Measurements from ENCODE around the gene NECTIN2.
A peak's percentile ranks its signal among the peaks of the same experiment; 100 is the strongest.
"Not testable (repeated sequence)": the region's sequence is repeated elsewhere in the genome, so short reads cannot be mapped to it uniquely, and the experiment has no call there.

Gene NECTIN2

DNA sequence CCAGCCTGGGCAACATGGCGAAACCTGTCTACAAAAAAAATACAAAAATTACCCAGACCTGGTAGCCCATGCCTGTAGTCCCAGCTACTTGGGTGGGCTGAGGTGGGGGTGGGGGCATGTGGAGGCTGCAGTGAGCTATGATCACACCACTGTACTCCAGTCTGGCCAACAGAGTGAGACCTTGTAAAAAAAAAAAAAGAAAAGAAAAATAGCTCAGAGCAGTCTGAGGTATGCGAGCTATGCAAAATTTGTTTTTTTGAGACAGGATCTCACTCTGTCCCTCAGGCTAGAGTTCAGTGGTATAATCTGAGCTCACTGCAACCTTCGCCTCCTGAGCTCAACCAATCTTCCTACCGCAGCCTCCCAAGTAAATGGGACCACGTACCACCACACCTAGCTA, 37.8 kb downstream of the NECTIN2 start:
- TF ChIP-seq, protein P1, sequence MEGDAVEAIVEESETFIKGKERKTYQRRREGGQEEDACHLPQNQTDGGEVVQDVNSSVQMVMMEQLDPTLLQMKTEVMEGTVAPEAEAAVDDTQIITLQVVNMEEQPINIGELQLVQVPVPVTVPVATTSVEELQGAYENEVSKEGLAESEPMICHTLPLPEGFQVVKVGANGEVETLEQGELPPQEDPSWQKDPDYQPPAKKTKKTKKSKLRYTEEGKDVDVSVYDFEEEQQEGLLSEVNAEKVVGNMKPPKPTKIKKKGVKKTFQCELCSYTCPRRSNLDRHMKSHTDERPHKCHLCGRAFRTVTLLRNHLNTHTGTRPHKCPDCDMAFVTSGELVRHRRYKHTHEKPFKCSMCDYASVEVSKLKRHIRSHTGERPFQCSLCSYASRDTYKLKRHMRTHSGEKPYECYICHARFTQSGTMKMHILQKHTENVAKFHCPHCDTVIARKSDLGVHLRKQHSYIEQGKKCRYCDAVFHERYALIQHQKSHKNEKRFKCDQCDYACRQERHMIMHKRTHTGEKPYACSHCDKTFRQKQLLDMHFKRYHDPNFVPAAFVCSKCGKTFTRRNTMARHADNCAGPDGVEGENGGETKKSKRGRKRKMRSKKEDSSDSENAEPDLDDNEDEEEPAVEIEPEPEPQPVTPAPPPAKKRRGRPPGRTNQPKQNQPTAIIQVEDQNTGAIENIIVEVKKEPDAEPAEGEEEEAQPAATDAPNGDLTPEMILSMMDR (IDR thresholded peaks at IDR 0.05; ENCODE audit: low read depth, low read length): no peak
- H3K27ac ChIP-seq: no peak overlapping the region
- no peaks in the 10 kb centered on the region for H3K27me3 ChIP-seq (ENCODE audit: insufficient read depth, low read depth, severe bottlenecking)
- DNase-seq: no peak
- H3K36me3 ChIP-seq: peaks cover 40% of the 10 kb centered on the region
- H3K9me3 ChIP-seq (ENCODE audit: severe bottlenecking): no peaks in the 10 kb centered on the region
- H3K4me3 ChIP-seq (ENCODE audit: low read depth, low read length): no peak overlapping the region

DNA sequence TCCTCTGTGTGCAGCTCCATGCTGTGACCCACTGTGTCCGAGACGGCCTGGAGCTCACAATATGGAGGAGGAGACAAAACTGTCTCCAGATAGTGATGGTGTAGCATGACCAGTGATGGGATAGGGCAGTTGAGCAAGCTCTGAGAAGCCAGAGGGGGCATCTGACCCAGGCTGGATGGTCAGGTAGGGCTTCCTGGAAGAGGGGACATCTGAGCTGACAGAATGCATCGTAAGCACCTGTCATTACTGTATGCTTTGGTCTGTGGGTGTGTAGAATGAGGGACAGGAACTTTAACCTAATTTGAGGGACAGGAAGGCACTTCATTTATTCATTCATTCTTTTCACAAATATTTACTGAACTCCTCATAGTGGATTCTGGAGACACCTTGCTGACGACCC, 38.5 kb downstream of the NECTIN2 start:
- Histone ChIP-seq H3K27ac (no peak overlapping the region), H3K36me3 (peaks cover 38% of the 10 kb centered on the region), H3K9me3 (ENCODE audit: severe bottlenecking) (no peaks in the 10 kb centered on the region), H3K27me3 (ENCODE audit: insufficient read depth, low read depth, severe bottlenecking) (no peaks in the 10 kb centered on the region), H3K4me3 (ENCODE audit: low read depth, low read length) (no peak overlapping the region)
- TF ChIP-seq, protein P1 (IDR thresholded peaks at IDR 0.05; ENCODE audit: low read depth, low read length): no peak
- DNase-seq: no peak

DNA sequence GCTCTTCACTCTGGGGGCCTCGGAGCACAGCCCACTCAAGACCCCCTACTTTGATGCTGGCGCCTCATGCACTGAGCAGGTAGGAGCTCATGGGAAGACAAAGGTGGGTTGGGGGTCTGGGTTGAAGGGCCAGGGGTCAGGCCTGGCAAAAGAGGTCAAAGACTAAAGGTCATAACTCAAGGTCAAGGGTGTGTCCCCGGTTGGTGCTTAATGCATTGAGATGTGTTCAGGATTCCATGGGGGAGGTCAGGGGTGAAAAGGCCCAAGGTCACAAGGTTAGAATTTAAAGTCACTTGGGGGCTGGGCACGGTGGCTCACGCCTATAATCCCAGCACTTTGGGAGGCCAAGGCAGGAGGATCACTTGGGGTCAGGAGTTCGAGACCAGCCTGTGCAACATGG, 40.0 kb downstream of the NECTIN2 start:
- H3K27me3 ChIP-seq (ENCODE audit: insufficient read depth, low read depth, severe bottlenecking): no peaks in the 10 kb centered on the region
- H3K4me3 ChIP-seq (ENCODE audit: low read depth, low read length): no peak overlapping the region
- TF ChIP-seq, protein P1 (IDR thresholded peaks at IDR 0.05; ENCODE audit: low read depth, low read length): no peak
- no peak for DNase-seq
- no peak overlapping the region for H3K27ac ChIP-seq
- H3K36me3 ChIP-seq: peaks cover 35% of the 10 kb centered on the region
- no peaks in the 10 kb centered on the region for H3K9me3 ChIP-seq (ENCODE audit: severe bottlenecking)

DNA sequence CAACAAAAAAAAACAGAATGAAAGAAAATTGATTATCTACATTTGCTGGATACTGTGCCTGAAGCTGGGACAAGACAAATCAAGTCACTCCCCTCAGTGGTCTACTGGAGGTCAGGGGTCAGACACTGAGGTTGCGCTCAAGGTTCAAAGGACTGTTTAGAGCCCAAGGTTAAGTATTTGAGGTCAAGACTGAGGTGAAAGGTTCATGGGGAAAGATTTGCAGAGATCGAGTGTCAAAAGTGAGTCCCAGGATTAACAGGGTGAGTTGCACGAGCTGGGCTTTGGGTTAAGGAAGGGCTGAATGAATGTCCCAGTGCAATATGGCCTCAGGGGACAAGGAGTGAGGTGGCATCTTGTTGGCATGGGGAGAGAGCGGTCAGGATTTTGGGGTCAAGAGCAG, 41.6 kb downstream of the NECTIN2 start:
- DNase-seq: no peak
- TF ChIP-seq, protein P1 (IDR thresholded peaks at IDR 0.05; ENCODE audit: low read depth, low read length): no peak
- Histone ChIP-seq H3K9me3 (ENCODE audit: severe bottlenecking) (no peaks in the 10 kb centered on the region), H3K36me3 (peaks cover 41% of the 10 kb centered on the region), H3K4me3 (ENCODE audit: low read depth, low read length) (no peak overlapping the region), H3K27ac (no peak overlapping the region), H3K27me3 (ENCODE audit: insufficient read depth, low read depth, severe bottlenecking) (no peaks in the 10 kb centered on the region)

DNA sequence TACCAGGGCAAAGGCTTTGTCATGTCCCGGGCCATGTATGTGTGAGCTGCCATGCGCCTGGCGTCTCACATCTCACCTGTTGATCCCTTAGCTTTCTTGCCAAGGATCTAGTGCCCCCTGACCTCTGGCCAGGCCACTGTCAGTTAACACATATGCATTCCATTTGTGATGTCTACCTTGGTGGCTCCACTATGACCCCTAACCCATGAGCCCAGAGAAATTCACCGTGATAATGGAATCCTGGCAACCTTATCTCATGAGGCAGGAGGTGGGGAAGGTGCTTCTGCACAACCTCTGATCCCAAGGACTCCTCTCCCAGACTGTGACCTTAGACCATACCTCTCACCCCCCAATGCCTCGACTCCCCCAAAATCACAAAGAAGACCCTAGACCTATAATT, 42.2 kb downstream of the NECTIN2 start:
- not testable (repeated sequence) for H3K27me3 ChIP-seq (ENCODE audit: insufficient read depth, low read depth, severe bottlenecking); H3K9me3 ChIP-seq (ENCODE audit: severe bottlenecking); H3K27ac ChIP-seq; H3K4me3 ChIP-seq (ENCODE audit: low read depth, low read length); DNase-seq
- peaks cover 44% of the 10 kb centered on the region for H3K36me3 ChIP-seq

DNA sequence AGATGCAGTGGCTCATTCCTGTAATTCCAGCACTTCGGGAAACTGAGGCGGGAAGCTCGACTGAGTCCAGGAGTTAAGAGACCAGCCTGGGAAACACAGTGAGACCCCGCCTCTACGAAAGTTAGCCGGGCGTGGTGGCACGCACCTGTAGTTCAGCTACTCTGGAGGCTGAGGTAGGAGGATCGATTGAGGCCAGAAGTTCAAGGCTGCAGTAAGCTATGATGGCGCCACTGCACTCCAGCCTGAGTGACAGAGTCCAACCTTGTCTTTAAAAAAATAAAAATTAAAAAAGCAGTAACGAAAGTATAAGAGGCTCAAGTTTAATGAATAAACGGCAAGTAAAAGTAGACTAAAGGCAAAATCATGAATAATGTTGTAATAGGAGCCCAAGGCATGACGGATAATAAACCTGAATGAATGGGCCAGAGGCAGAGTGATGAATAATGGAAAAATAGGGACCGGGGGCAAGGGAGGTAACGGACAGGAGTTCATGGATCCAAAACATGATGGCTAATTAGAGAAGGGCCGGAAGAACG, 43.8 kb downstream of the NECTIN2 start:
- Histone ChIP-seq H3K27ac (peak overlapping the region; percentile 84), H3K9me3 (ENCODE audit: severe bottlenecking) (no peaks in the 10 kb centered on the region), H3K4me3 (ENCODE audit: low read depth, low read length) (peak overlapping the region; percentile 47), H3K27me3 (ENCODE audit: insufficient read depth, low read depth, severe bottlenecking) (no peaks in the 10 kb centered on the region), H3K36me3 (peaks cover 52% of the 10 kb centered on the region)
- DNase-seq: no peak
- TF ChIP-seq, protein P1 (IDR thresholded peaks at IDR 0.05; ENCODE audit: low read depth, low read length): no peak
